HG02981 (cell line): ENCODE measurements around the gene TECPR1.
A peak's percentile ranks its signal among the peaks of the same experiment; 100 is the strongest.

Source experiments
- ATAC-seq: cut with Tn5 transposase; IDR thresholded peaks from one replicate; pipeline ENCODE4 v1.9.1; 2021; ENCODE audit warnings: mild to moderate bottlenecking, moderate library complexity; ENCODE audit not compliant: unreplicated experiment

TECPR1 gene

DNA sequence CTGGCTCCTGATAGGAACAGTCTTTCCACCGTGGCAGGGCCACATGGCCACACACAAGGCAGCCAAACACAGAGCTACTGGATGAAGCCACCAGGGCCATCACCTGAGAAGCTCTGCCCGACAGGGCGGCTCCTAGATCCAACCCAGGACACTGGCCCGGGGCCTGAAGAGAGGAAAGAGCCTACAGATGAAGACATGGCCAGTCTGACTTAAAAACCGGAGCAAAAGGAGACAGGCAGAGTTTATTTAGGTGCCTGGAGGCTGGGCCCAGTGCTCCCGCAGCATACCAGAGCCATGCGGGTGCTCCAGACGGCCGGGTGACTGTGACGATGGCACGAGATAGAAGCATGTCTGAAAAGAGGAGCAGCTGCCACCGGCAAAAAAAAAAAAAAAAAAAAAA, 3.9 kb downstream of the TECPR1 start:
- no peak for ATAC-seq

DNA sequence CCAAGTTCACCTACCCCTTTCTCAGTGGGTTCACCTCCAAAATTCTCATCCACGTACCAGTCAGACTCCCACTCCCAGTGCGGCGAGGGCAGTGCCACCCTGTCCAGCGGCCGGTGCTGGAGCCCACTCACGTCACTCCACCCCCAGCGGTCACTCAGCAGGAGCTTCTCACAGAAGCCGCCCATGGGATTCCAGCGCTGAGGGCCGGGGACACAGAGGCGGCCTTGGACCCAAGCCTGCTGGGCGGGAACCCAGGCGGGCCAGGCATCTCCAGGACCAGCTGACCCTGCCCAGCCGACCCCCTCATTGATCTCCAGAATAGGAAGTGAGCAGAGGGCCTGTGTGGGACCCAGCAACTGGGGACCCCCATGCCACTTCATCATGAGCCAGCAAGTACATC, 7.2 kb downstream of the TECPR1 start:
- no peak for ATAC-seq

DNA sequence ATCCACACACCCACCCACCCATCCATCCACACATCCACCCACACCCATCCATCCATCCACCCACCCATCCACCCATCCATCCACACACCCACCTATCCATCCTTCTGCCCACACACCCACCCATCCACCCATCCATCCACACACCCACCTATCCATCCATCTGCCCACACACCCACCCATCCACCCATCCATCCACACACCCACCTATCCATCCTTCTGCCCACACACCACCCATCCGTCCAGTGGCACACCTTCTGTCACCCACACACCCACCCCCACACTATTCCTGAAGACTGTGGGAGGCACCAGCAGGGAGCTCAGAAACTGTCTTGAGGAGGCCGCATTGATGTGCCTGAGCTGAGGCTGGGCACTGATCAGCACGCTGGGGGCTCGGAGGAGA, 9.1 kb downstream of the TECPR1 start:
- no peak for ATAC-seq

DNA sequence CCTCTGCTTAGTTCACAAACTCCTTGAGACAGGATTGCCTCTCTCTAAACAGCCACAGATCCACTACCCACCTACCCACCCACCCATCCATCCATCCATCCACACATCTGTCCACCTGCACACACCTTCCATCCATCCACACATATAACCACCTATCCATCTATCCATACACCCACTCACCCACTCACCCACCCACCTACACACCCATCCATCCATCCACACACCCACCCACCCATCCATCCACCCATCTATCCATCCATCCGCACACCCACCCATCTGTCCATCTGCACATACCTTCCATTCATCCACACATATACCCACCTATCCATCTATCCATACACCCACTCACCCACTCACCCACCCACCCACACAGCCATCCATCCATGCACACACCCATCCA, 9.7 kb downstream of the TECPR1 start:
- ATAC-seq, result no peak

DNA sequence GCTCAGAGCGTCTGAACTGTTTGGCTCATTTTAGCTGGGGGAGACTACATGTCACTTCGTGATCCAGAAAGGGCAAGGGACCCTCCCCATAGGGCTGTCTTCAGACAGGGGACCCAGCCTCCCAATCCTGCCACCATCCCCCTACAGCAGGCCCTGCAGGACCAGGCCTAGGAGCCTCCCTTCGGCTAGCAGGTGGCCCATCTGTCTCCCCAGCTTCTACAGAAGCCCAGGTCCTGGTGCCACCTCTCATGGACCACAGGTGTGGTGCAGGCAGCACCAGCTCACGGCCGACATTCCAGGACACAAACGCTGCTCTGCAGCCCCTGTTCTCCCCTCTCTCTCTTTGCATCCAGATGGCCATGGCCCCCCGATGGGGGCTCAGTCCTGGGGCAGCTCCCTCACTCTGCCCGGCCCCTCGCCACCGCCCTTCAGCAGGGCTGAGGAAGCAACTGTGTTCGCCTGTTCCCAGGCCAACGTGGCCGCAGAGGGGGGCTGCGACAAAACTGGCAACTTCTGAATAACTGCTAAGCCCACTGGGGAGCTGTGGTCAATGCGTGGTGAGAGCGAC, 10.3 kb downstream of the TECPR1 start:
- peak; percentile 20 for ATAC-seq

GRCh38 chr7:98240961-98241673, 10.9 kb downstream of the TECPR1 start:
- peak; percentile 76 for ATAC-seq

GRCh38 chr7:98238976-98239375, 13.1 kb downstream of the TECPR1 start:
- no peak for ATAC-seq

- no peak for ATAC-seq
Measured at GRCh38 chr7:98238076-98238475, 14.0 kb downstream of the TECPR1 start.

- ATAC-seq, result no peak
Measured at GRCh38 chr7:98236355-98237185, 15.5 kb downstream of the TECPR1 start.

DNA sequence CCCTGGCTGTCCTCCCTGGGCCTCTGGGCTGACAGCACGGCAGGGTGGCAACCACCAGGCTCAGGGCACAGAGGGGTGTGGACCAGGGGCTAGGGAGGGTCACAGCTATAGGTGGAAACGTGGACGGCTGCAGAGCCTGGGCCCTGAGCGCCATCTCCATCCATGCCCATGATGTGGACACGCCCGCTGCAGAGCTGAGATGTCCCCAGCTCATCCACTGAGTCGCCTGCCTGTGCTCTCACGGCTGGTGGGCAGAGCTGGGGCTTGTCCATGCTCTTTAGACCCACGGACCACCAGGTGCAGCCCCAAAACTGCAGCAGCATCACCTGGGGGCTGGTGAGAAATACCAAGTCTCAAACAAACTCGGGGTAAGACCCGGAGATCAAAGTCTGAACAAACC, 16.1 kb downstream of the TECPR1 start:
- ATAC-seq, result no peak

- ATAC-seq, result no peak
Measured at GRCh38 chr7:98234429-98235147, 17.4 kb downstream of the TECPR1 start.

GRCh38 chr7:98233219-98234070, 18.6 kb downstream of the TECPR1 start:
- ATAC-seq, result no peak

GRCh38 chr7:98232799-98233198, 19.2 kb downstream of the TECPR1 start:
- ATAC-seq, result no peak

DNA sequence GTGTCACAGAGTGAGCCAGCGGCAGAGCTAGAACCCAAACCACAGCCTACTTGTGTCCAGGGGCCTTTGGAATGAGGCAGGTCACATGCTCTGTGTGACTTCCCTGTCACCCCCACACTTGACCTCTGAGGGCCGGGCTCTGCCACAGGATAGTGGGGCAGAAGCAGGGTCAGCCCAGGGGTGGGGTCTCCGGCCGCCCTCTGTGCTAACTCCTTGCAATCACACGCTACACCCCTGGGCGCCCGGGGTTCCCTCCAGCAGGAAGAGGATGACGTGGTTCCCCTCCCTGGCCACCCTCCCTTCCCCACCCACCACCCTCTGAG, 19.8 kb downstream of the TECPR1 start:
- no peak for ATAC-seq

DNA sequence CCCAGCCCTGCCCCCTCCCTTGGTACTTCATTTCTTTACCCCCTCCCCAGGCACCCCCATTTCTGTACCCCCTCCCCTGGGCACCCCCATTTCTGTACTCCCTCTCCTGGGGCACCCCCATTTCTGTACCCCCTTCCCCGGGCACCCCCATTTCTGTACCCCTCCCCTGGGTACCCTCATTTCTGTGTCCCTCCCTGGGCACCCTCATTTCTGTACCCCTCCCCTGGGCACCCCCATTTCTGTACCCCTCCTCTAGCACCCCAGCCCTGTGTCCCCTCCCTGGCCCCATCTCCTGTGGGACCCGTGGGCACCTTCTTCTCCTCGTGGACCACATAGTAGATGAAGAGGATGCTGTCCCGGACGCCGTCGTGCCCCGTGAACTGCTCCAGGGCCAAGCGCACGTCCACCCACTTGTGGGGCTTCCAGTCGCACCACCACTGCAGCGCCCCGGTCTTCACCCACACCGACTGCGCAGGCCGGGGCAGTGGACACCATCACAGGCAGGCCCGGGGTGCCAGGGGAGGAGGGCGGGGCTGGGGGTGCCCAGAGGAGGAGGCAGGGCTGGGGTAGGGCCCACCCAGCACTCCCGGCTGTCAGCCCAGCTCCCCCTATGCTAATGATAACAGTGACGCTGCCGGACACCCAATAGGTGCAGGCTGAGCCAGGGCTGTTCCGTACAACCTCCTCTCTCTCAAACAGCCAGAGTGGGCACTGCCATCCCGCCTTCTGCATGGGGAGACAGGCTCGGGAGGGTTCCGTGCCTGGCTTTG, 20.4 kb downstream of the TECPR1 start:
- no peak for ATAC-seq

- no peak for ATAC-seq
Measured at GRCh38 chr7:98230746-98231471, 21.1 kb downstream of the TECPR1 start.

DNA sequence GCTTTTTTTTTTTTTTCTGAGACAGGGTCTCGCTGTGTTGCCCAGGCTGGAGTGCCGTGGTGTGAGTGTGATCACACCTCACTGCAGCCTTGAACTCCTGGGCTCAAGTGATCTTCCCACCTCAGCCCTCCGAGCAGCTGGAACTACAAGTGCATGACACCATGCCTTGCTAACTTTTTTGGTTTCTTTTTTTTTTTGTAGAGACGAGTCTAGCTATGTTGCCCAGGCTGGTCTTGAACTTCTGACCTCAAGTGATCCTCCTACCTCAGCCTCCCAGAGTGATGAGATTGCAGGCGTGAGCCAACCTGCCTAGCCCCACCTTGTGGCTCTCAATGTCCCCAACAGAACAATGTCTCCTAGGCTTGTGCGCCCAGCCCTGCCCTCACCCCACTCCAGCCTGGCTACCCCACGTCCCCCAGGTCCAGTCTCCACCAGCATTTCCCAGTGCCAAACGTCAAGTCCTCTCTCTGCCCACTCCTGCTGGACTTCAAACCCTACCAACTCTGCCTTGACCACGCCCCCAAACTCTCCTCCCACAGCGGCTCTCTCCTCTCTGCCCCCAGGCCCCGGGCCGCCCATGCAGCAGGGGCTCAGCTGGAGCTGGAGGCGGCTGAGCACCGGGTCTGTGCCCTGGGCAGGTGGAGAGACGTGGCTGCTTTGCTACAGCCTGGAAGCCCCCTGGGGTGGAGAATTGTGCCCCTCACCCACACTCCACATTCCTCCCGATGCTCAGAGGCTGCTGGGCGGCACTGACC, 21.9 kb downstream of the TECPR1 start:
- no peak for ATAC-seq

- no peak for ATAC-seq
Measured at GRCh38 chr7:98229441-98229840, 22.6 kb downstream of the TECPR1 start.
